Stimulated activated CD8-positive, alpha-beta memory T cell treated with anti-CD3 and anti-CD28 coated beads, Interleukin-7, amount 100 ng/mL, for 24 hours (primary cell): ENCODE measurements around the gene JAG1.
"Not testable (repeated sequence)": the region's sequence is repeated elsewhere in the genome, so short reads cannot be mapped to it uniquely, and the experiment has no call there.

ENCODE experiments used
- DNase-seq: peaks from one replicate; pipeline ENCODE4 v3.0.0-alpha.2; 2020; ENCODE audit warnings: low read depth

The JAG1 gene

DNA sequence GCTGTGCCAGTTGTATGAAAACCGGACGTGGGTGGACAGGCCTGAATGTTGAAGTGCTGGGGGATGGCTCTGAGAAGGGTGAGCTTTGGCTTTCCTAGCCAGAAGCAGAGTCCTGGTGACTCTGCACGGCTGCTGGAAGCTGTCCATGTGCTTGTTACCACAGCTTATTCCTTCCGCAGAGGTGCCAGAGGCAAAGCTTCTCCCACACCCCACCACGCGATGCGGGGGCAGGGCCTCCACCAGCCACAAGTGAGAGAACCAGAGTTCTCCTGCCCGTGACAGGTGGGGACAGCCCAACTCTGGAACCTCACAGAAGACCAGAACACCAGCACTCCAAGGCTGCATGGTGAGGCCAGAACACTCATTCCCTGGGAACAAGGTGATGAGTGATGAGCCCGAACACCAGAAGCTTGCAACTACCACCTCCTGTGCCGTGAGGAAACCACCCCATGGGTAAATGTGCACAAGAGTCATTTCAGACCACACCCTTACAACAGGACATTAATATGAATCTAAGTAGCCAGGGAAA lies 36.7 kb downstream of the JAG1 start:
- no peak for DNase-seq

GRCh38 chr20:10636326-10636818 lies 37.4 kb downstream of the JAG1 start:
- no peak for DNase-seq

GRCh38 chr20:10635476-10636208 lies 38.2 kb downstream of the JAG1 start:
- no peak for DNase-seq

- DNase-seq = no peak
Measured at GRCh38 chr20:10634683-10635411, 39.0 kb downstream of the JAG1 start.

GRCh38 chr20:10634211-10634610 lies 39.6 kb downstream of the JAG1 start:
- DNase-seq = no peak

- no peak for DNase-seq
Measured at GRCh38 chr20:10633718-10634117, 40.1 kb downstream of the JAG1 start.

GRCh38 chr20:10632721-10633509 lies 40.9 kb downstream of the JAG1 start:
- DNase-seq = no peak

GRCh38 chr20:10631126-10631525 lies 42.7 kb downstream of the JAG1 start:
- no peak for DNase-seq

- DNase-seq = no peak
Measured at GRCh38 chr20:10629946-10630650, 43.7 kb downstream of the JAG1 start.

DNA sequence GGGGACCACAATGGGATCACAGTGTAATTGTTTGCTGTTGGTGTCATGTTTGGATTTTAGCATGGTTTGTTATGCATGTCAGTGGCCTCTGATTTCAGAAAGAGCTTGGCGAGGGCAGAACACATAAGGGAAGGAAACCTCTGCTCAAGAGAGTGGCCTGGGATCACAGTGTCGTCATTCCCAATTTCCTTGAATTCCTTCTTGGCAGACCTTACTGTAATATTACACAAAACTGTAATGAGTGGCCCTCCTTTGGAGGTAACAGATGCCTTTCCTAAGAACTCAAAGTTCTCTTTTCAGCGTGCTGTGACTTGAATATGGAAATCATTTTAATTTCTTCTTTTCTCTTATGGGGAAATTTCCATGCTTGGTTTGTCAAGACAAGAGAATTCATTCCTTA lies 46.9 kb downstream of the JAG1 start:
- no peak for DNase-seq

- no peak for DNase-seq
Measured at GRCh38 chr20:10625641-10626040, 48.2 kb downstream of the JAG1 start.

- DNase-seq = no peak
Measured at GRCh38 chr20:10622657-10623418, 51.0 kb downstream of the JAG1 start.

DNA sequence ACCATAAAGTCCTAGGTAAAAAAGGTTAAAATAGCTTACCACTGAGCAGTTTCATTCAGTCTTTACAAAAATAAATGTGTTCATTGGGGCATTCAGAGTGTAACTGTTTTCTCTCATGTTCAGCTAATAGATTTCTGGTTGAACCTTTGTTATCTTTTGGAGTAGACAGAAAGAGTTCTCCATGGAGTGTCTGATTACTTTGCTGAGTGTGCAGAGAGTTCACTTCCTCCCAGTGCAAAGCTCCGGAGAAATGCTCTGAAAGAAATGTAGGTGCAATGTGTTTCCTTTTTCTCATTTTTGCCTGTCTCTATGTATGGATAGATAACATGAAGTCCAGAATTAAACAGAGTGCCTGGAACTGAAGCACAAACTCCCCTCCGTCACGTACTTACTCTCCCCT lies 52.6 kb downstream of the JAG1 start:
- DNase-seq = no peak

DNA sequence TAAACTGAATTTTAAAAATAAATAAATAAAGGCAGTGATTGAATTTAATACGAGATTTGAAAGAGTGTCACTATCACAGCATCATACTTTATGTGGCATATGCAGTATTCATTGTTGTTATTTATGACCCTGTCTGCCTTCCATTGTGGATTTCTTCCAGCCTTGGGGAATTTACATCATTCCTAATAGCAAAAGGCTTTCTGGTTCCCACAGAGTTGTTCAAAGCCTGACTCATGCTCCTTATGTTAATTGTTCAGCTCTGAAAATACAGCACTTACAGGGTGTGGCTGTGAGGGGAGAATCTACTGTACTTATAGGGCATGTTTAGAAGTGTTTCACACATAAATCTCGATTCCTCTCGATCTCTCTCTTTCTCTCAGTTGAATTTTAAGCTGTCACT lies 54.4 kb downstream of the JAG1 start:
- no peak for DNase-seq

DNA sequence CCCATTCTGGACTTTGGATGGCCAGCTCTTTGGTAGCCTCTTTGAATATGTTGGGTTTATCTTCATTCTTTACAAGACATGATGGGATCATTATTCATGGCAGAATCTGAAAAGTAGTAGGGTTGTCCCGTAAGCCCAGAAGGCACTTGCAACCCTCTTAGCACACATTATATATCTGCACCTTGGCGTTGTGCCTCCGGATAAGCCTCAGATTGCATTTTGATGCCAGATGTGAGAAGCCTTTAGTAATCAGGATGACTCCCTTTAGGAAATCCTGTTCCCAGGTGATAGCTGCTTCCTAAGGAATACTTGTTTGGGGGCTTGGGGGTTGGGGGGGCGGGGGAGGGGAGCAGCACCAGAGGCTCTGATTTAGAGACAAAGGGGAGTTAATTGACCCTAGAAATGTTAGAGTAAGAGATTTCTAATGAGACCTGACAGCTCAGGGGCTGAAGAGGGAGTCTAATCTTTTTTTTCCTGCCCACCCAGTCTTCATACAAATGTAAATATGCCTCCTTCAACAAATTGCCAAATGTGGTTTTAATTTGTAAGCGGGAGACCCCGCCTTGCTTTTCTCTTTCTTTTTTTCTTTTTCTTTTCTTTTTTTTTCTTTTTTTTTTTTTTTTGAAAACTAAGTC lies 55.1 kb downstream of the JAG1 start:
- DNase-seq = no peak

- DNase-seq = not testable (repeated sequence)
Measured at GRCh38 chr20:10617549-10618133, 56.2 kb downstream of the JAG1 start.

DNA sequence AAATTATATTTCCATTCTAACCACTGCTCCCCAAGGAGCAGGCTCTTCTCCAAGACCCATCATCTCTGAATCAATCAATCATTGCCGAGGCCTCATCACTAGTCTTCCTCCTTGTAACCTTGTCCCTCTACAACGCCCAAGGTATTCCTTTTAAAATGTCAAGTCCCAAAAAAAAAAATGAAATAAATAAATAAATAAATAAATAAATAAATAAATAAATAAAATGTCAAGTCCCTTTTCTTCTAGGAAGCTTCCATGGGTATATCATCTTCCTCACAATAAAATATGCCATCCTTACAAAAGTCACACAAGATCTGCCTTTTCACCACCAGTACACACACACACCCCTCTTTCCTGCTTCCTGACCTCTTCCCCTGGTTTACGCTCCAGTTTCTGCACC lies 57.6 kb downstream of the JAG1 start:
- no peak for DNase-seq

DNA sequence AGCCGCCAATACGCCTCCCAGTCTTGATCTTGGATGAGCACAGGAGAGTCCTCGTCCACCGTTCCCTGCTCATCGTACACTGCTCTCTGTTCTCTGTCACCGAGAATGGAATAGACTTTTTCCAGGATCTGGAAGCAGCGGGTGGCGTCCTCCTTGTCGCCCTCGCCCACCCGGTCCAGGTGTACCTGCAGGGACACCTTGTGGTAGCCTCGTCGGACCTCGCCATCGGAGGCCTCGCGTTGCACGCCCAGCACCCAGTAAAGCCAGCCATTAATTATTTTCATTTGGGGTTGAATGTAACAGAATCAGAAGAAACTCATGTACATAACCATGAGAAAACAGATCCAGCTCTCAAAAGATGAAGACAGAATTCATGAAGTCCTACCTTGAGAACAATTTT lies 59.9 kb downstream of the JAG1 start:
- DNase-seq = no peak

DNA sequence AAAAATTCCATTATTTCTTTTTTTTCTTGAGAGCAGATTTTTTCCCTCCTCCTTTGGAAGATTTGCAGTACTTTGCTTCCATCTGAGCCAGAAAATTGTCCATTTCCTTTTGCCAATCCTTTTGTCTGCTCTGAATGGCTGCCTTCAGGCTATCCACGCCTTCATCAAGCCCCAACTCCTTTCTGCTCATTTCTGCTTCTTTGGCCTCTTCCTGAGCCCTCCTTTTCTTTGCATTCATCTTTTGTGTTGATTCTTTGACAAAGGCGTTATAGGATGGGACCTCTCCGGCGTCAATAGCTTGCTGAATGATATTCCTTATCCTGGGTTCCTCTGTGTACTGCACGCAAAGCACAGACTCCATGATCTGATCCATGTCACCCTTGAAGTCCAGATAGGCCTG lies 60.4 kb downstream of the JAG1 start:
- not testable (repeated sequence) for DNase-seq

DNA sequence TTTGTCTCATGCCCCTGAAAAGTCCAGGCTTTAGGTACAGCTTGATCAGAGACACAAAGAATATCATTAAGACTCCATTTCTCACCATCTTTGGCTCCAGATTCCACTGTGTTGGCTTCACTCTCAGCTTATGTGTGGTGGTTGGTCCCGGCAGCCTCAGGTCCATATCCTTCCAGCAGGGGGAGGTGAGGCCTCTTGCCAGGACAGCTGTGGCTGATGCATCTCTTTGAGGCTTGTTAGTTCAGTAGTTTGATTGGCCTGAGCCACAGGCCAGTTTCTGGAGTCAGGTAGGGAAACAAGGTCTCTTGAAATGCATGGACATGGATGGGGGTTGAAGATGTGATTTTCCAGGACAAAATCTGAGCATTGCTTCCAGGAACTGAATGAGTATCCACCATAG lies 62.4 kb downstream of the JAG1 start:
- no peak for DNase-seq
